Body of pancreas (tissue), 4 donors: ENCODE results near the gene VTI1A.

Experiments
- CTCF ChIP-seq, 7 experiments: fragments of 450-650 bp in 4 of 7; fragments of 200-600 bp in 3 of 7; sonication (generic) in 3 of 7; IDR thresholded peaks; one replicate each; pipeline ENCODE4 v1.5.1; 2016 to 2019; ENCODE audit warnings: antibody characterized with exemption in 7 of 7
- POLR2A ChIP-seq, 3 donors: fragments of 450-650 bp; IDR thresholded peaks; one replicate each; pipeline ENCODE4 v1.6.1; 2016; ENCODE audit warnings: antibody characterized with exemption in 3 of 3, mild to moderate bottlenecking in 2 of 3

DNA sequence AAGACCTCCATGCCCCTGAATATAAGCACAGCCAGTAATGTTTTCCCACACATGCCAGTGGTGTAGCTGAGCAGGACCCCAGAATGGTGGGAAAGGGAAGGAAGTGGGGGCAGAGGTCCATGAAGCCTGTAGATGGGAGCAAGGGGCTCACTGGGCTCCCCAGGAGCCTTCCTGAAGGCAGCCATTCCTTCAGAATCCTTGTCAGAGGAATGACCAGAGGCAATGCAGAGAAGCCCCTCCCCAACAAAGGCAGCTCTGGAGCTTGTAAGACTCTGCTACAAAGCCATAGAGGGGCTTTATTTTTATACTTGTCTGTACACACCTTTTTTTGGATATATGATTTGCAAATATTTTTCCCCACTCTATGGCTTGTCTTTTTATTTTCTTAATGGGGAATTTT is 338.1 kb downstream of the VTI1A start:
- TF ChIP-seq CTCF (IDR thresholded peaks at IDR 0.05) (no peak), POLR2A (IDR thresholded peaks at IDR 0.05) (no peak)
